H1 (cell line): Measurements from ENCODE around the gene ANKRD11. TPM values are rescaled to one million over a fixed set of nuclear protein-coding genes. Genes with fewer than 3 reads are reported as not detected.

ENCODE experiments used
- CTCF ChIA-PET: fragments of 300-600 bp; sonication (Branson Sonifier 250); formaldehyde crosslinking; loops from one replicate; lab custom pipeline; 2021; ENCODE audit not compliant: partially characterized antibody; lab: Charles Lee
- POLR2A ChIA-PET: fragments of 300-600 bp; sonication (Branson Sonifier 250); formaldehyde crosslinking; loops from one replicate; lab custom pipeline; 2021; ENCODE audit warnings: inconsistent platforms; ENCODE audit not compliant: partially characterized antibody; lab: Charles Lee
- DNase-seq, 2 experiments: peaks; one replicate each; pipeline versions ENCODE4 v3.0.0 to v3.0.0-alpha.2; 2010 to 2022; ENCODE audit warnings: low spot score in 2 of 2, low read depth in 1 of 2, mixed read lengths in 1 of 2
- FAIRE-seq: peaks from 2 replicates; lab custom pipeline; 2011; peaks lifted over from hg19 to GRCh38; lab: Jason Lieb, UNC
- H2AFZ ChIP-seq: 2 replicates; pipeline ENCODE4 v1.8.1; 2012; ENCODE audit warnings: low read length, inconsistent platforms
- H2AK5ac ChIP-seq: 2 replicates; pipeline ENCODE4 v1.6.1; 2013; ENCODE audit warnings: low read depth, low read length
- H2BK120ac ChIP-seq: replicated peaks from 2 replicates; pipeline ENCODE3; 2013; ENCODE audit warnings: low read depth, low read length, inconsistent platforms
- H2BK12ac ChIP-seq: 2 replicates; pipeline ENCODE4 v1.6.1; 2013; ENCODE audit warnings: low read depth, low read length
- H2BK15ac ChIP-seq: 2 replicates; pipeline ENCODE4 v1.6.1; 2013; ENCODE audit warnings: low read length
- H2BK20ac ChIP-seq: 2 replicates; pipeline ENCODE4 v1.6.1; 2013; ENCODE audit warnings: low read length
- H2BK5ac ChIP-seq: 2 replicates; pipeline ENCODE4 v1.6.1; 2013; ENCODE audit warnings: low read depth, low read length
- H3K14ac ChIP-seq: 2 replicates; pipeline ENCODE4 v1.6.1; 2013; ENCODE audit warnings: inconsistent platforms; ENCODE audit not compliant: insufficient read length
- H3K18ac ChIP-seq: 2 replicates; pipeline ENCODE4 v1.6.1; 2013; ENCODE audit warnings: low read length; ENCODE audit errors: extremely low read depth
- H3K23ac ChIP-seq: 2 replicates; pipeline ENCODE4 v1.6.1; 2013; ENCODE audit warnings: inconsistent platforms; ENCODE audit not compliant: insufficient read length
- H3K23me2 ChIP-seq: 2 replicates; pipeline ENCODE4 v1.6.1; 2013; ENCODE audit warnings: low read depth, low read length
- H3K27ac ChIP-seq: 2 replicates; pipeline ENCODE4 v1.6.1; 2011; ENCODE audit warnings: low read depth, low read length, inconsistent platforms
- H3K27me3 ChIP-seq, 4 experiments: replicated peaks in 1 of 4; 1 replicate in 1 of 4; 2 replicates in 3 of 4; pipeline versions ENCODE4 v1.6.1 to v1.8.1; 2011 to 2013; ENCODE audit warnings: low read length in 3 of 4, mild to moderate bottlenecking in 3 of 4, inconsistent platforms in 2 of 4, mixed read lengths in 2 of 4, moderate library complexity in 1 of 4; ENCODE audit not compliant: control insufficient read depth in 3 of 4, insufficient read depth in 3 of 4; ENCODE audit errors: extremely low read depth in 1 of 4
- H3K36me3 ChIP-seq, 4 experiments: 2 replicates each; pipeline versions ENCODE4 v1.6.1 to v1.8.1; 2011 to 2013; ENCODE audit warnings: mild to moderate bottlenecking in 4 of 4, low read length in 3 of 4, moderate library complexity in 2 of 4, control low read depth in 1 of 4, inconsistent platforms in 1 of 4; ENCODE audit not compliant: insufficient read depth in 4 of 4, control insufficient read depth in 2 of 4
- H3K4ac ChIP-seq: replicated peaks from 2 replicates; pipeline ENCODE3; 2013; ENCODE audit warnings: low read length, low read depth, mixed read lengths, inconsistent platforms; ENCODE audit not compliant: insufficient read length
- H3K4me1 ChIP-seq, 4 experiments: replicated peaks in 1 of 4; 1 replicate in 1 of 4; 2 replicates in 3 of 4; pipeline versions ENCODE4 v1.6.1 to v1.8.1; 2011 to 2013; ENCODE audit warnings: low read length in 3 of 4, inconsistent platforms in 2 of 4, mixed read lengths in 1 of 4; ENCODE audit not compliant: insufficient read depth in 4 of 4, control insufficient read depth in 3 of 4
- H3K4me2 ChIP-seq, 2 experiments: 2 replicates each; pipeline versions ENCODE4 v1.6.1 to v1.8.1; 2011 to 2013; ENCODE audit warnings: low read depth in 2 of 2, low read length in 2 of 2, control low read depth in 1 of 2, inconsistent platforms in 1 of 2, mild to moderate bottlenecking in 1 of 2; ENCODE audit not compliant: insufficient read depth in 1 of 2
- H3K4me3 ChIP-seq, 4 experiments: fragments of 200-600, 300-600 bp in 1 of 4; sonication (generic), shearing (Covaris generic), sonication (Bioruptor Twin) in 1 of 4; 2 replicates each; pipeline versions ENCODE4 v1.5.1 to v1.8.1; 2011 to 2016; ENCODE audit warnings: low read length in 4 of 4, low read depth in 3 of 4, control low read depth in 2 of 4, inconsistent platforms in 2 of 4, mild to moderate bottlenecking in 2 of 4, mixed read lengths in 1 of 4, moderate library complexity in 1 of 4; ENCODE audit not compliant: insufficient read depth in 2 of 4; ENCODE audit errors: extremely low read depth in 1 of 4
- H3K56ac ChIP-seq: replicated peaks from 2 replicates; pipeline ENCODE3; 2013; ENCODE audit warnings: low read depth, mild to moderate bottlenecking, mixed read lengths, low read length, inconsistent platforms; ENCODE audit not compliant: insufficient read length
- H3K79me1 ChIP-seq: 2 replicates; pipeline ENCODE4 v1.6.1; 2013; ENCODE audit warnings: low read depth, low read length, control low read depth
- H3K79me2 ChIP-seq, 2 experiments: 2 replicates each; pipeline versions ENCODE4 v1.6.1 to v1.8.1; 2012 to 2013; ENCODE audit warnings: low read length in 2 of 2, mild to moderate bottlenecking in 2 of 2, inconsistent platforms in 1 of 2; ENCODE audit not compliant: insufficient read depth in 2 of 2, control insufficient read depth in 1 of 2
- H3K9ac ChIP-seq, 4 experiments: replicated peaks in 1 of 4; 1 replicate in 1 of 4; 2 replicates in 3 of 4; pipeline versions ENCODE4 v1.6.1 to v1.8.1; 2011 to 2013; ENCODE audit warnings: low read depth in 3 of 4, low read length in 3 of 4, control low read depth in 2 of 4, mild to moderate bottlenecking in 2 of 4, moderate library complexity in 2 of 4, inconsistent platforms in 1 of 4; ENCODE audit errors: extremely low read depth in 1 of 4
- H3K9me3 ChIP-seq, 2 experiments: 2 replicates each; pipeline versions ENCODE4 v1.6.1 to v1.8.1; 2012 to 2013; ENCODE audit warnings: mild to moderate bottlenecking in 2 of 2, moderate library complexity in 2 of 2, control low read depth in 1 of 2, inconsistent platforms in 1 of 2, low read depth in 1 of 2, low read length in 1 of 2, mixed read lengths in 1 of 2; ENCODE audit not compliant: insufficient read depth in 2 of 2
- H4K20me1 ChIP-seq, 2 experiments: replicated peaks in 1 of 2; 2 replicates each; pipeline versions ENCODE3 to v1.8.1; 2011 to 2013; ENCODE audit warnings: inconsistent platforms in 2 of 2, low read length in 2 of 2, mild to moderate bottlenecking in 1 of 2; ENCODE audit not compliant: insufficient read depth in 2 of 2, control insufficient read depth in 1 of 2
- H4K5ac ChIP-seq: 2 replicates; pipeline ENCODE4 v1.6.1; 2013; ENCODE audit warnings: low read length, low read depth, mixed read lengths, inconsistent platforms; ENCODE audit not compliant: insufficient read length
- H4K8ac ChIP-seq: 2 replicates; pipeline ENCODE4 v1.8.0; 2013; ENCODE audit warnings: mild to moderate bottlenecking, moderate library complexity, low read length, inconsistent platforms; ENCODE audit not compliant: insufficient read depth; ENCODE audit errors: extremely low read depth
- H4K91ac ChIP-seq: replicated peaks from 2 replicates; pipeline ENCODE3; 2013; ENCODE audit warnings: low read length, mixed read lengths, inconsistent platforms; ENCODE audit not compliant: insufficient read length
- BCL11A ChIP-seq, 2 experiments: IDR thresholded peaks; one replicate each; pipeline ENCODE4 v1.6.1; 2011; ENCODE audit warnings: low read depth in 2 of 2, low read length in 2 of 2, mild to moderate bottlenecking in 2 of 2
- CBX5 ChIP-seq: fragments of 300-800, 300-1000 bp; sonication (generic); IDR thresholded peaks from 2 replicates; pipeline ENCODE4 v1.7.1; 2016; ENCODE audit warnings: antibody characterized with exemption, low read length, low read depth
- MAFK ChIP-seq: IDR thresholded peaks from 2 replicates; pipeline ENCODE4 v1.6.1; 2012; ENCODE audit warnings: low read depth, mild to moderate bottlenecking, improper control_type of control experiment, low read length
- MAX ChIP-seq: IDR thresholded peaks from 2 replicates; pipeline ENCODE4 v1.6.1; 2012; ENCODE audit warnings: inconsistent platforms
- SAP30 ChIP-seq: fragments of 300-600 bp; sonication (generic); IDR thresholded peaks from 2 replicates; pipeline ENCODE4 v1.7.1; 2012; ENCODE audit warnings: low read length, moderate library complexity, mild to moderate bottlenecking, inconsistent platforms; ENCODE audit not compliant: insufficient read depth, insufficient replicate concordance
- ZNF274 ChIP-seq: IDR thresholded peaks from 2 replicates; pipeline ENCODE4 v1.7.0; 2012; ENCODE audit warnings: low read length, borderline replicate concordance; ENCODE audit errors: extremely low read depth
- WGBS, 2 experiments: shearing (Covaris generic) in 1 of 2; methylation state at CpG; one replicate each; pipeline versions ENCODE4 v1.1.6 to v1.1.7; 2013 to 2015; ENCODE audit warnings: low lambda C conversion rate in 2 of 2, mixed read lengths in 2 of 2, inconsistent platforms in 1 of 2, low coverage in 1 of 2, missing lambda C conversion rate in 1 of 2; ENCODE audit not compliant: insufficient replicate concordance in 2 of 2, insufficient coverage in 1 of 2, insufficient read length in 1 of 2; ENCODE audit errors: extremely low coverage in 1 of 2, missing lambda C conversion rate in 1 of 2; 5-methylcytosine and 5-hydroxymethylcytosine counted together
- polyA plus RNA-seq, 7 experiments: library from polyadenylated mRNA; depleted of rRNA in 3 of 7; stranded (reverse) in 5 of 7; unstranded in 2 of 7; fragments of >200 nt in 5 of 7; fragments of 200-250 nt in 2 of 7; gene quantifications; 1 replicate in 5 of 7; 2 replicates in 1 of 7; 4 replicates in 1 of 7; pipeline versions ENCODE4 v1.2.1 to v1.2.3, GENCODE V29; 2011 to 2013; ENCODE audit warnings: missing spikeins in 2 of 7, mixed read lengths in 2 of 7
- total RNA-seq: library from RNA; stranded (reverse); fragmentation: NEBNext Ultra II Directional; extraction: Animal tissue kit (Norgen Biotek cat#: 25700); gene quantifications from 2 replicates; pipeline ENCODE4 v1.2.1, GENCODE V29; 2021
- TF ChIP-seq, protein P1 (sequence below): IDR thresholded peaks from 2 replicates; pipeline ENCODE4 v1.6.1; 2012; ENCODE audit warnings: low read length, inconsistent platforms

Gene ANKRD11
- total and polyA plus RNA-seq, 2 of the 8 experiments (the other 6 are each of a cell fraction or from before 2014, with no cell fraction given): 46.5 to 142 TPM

- Histone ChIP-seq H2BK5ac (no peak overlapping the region), H4K20me1 (peaks cover 49 to 52% of the 10 kb centered on the region in 2 experiments), H3K4ac (no peak overlapping the region), H3K4me3 (no peak overlapping the region), H3K79me1 (peaks cover 24% of the 10 kb centered on the region), H2BK12ac (no peak overlapping the region), H3K36me3 (no peaks in the 10 kb centered on the region; a peak in 1 of 8 replicates), H3K9ac (no peak overlapping the region), H3K27ac (no peak overlapping the region), H3K9me3 (no peaks in the 10 kb centered on the region), H2BK20ac (no peak overlapping the region), H4K8ac (no peak overlapping the region), H3K79me2 (peaks cover 23 to 98% of the 10 kb centered on the region in 2 experiments), H4K5ac (no peak overlapping the region), H3K23me2 (no peaks in the 10 kb centered on the region), H2AK5ac (no peak overlapping the region), H2BK15ac (no peak overlapping the region), H3K4me2 (no peak overlapping the region; a peak in 1 of 4 replicates), H4K91ac (no peak overlapping the region), H3K27me3 (no peaks in the 10 kb centered on the region), H3K56ac (no peak overlapping the region), H2AFZ (no peak overlapping the region), H3K23ac (no peak overlapping the region), H3K18ac (no peak overlapping the region), H3K4me1 (peaks cover 5 to 10% (median 9%) of the 10 kb centered on the region in 4 experiments; a peak in 6 of 7 replicates), H2BK120ac (no peak overlapping the region), H3K14ac (no peak overlapping the region)
- DNase-seq (no peak), FAIRE-seq (no peak)
- 85% methylated on average over 18 of the region's 18 CpGs; no CpG with 5 or more reads in 1 of the 2 experiments for whole genome bisulfite sequencing, 2 experiments
- TF ChIP-seq BCL11A (IDR thresholded peaks at IDR 0.05; ENCODE audit: low read depth in 2 of 2, low read length in 2 of 2) (no peak), ZNF274 (no peak), MAX (no peak), SAP30 (no peak), CBX5 (no peak), MAFK (no peak)
- TF ChIP-seq, protein P1, sequence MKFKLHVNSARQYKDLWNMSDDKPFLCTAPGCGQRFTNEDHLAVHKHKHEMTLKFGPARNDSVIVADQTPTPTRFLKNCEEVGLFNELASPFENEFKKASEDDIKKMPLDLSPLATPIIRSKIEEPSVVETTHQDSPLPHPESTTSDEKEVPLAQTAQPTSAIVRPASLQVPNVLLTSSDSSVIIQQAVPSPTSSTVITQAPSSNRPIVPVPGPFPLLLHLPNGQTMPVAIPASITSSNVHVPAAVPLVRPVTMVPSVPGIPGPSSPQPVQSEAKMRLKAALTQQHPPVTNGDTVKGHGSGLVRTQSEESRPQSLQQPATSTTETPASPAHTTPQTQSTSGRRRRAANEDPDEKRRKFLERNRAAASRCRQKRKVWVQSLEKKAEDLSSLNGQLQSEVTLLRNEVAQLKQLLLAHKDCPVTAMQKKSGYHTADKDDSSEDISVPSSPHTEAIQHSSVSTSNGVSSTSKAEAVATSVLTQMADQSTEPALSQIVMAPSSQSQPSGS: no peak
- POLR2A ChIA-PET: interaction anchor here (0.5 to 1.2 kb wide), 3 partner anchors 12 to 168 kb away, joined by 3 to 4 read pairs (median 3); no protein-coding TSS in a partner anchor
- CTCF ChIA-PET: interaction anchor here (0.9 to 2.0 kb wide), 6 partner anchors 16 to 104 kb away, joined by 3 to 6 read pairs (median 4); no protein-coding TSS in a partner anchor
Observed at GRCh38 chr16:89350701-89351380, 139.5 kb downstream of the ANKRD11 start.
